Measurements from ENCODE around the gene GRID2. TPM values are rescaled to one million over a fixed set of nuclear protein-coding genes. Genes with fewer than 3 reads are reported as not detected.

GRID2 gene
- total and polyA plus RNA-seq, 2 of the 4 experiments (the other 2 are of a cell fraction) = under 0.01 TPM; not detected in 1

- ATAC-seq (ENCODE audit: low read depth) = no peak
- Histone ChIP-seq H3K56ac (ENCODE audit: extremely low read depth, insufficient read depth, low read length) (no peak overlapping the region), H2BK120ac (ENCODE audit: low read depth, low read length) (no peak overlapping the region), H3K36me3 (ENCODE audit: control insufficient read depth, insufficient read depth, low read length) (no peaks in the 10 kb centered on the region), H4K20me1 (ENCODE audit: insufficient read depth, low read length) (no peaks in the 10 kb centered on the region), H4K5ac (ENCODE audit: low read depth, low read length) (no peak overlapping the region), H3K27me3 (ENCODE audit: control insufficient read depth, insufficient read depth, low read length) (peaks cover 40% of the 10 kb centered on the region), H3K79me1 (ENCODE audit: low read depth in 1 of 2, low read length in 2 of 2) (no peaks in the 10 kb centered on the region), H3K23ac (ENCODE audit: low read depth, low read length) (no peak overlapping the region), H2BK5ac (ENCODE audit: low read depth, low read length, poor library complexity, severe bottlenecking) (no peak overlapping the region), H2BK20ac (ENCODE audit: low read depth, low read length) (no peak overlapping the region), H3K9me1 (ENCODE audit: insufficient read depth, low read length) (no peaks in the 10 kb centered on the region), H3K4me2 (ENCODE audit: low read depth, low read length) (peak overlapping the region; percentile 68; the same call in 1 of the 2 replicates), H3K9me3 (ENCODE audit: control insufficient read depth, insufficient read depth, low read length) (no peaks in the 10 kb centered on the region), H3K14ac (replicated peaks; ENCODE audit: low read depth, low read length) (no peak overlapping the region), H4K8ac (ENCODE audit: low read depth in 2 of 2, low read length in 2 of 2) (no peak overlapping the region), H2AK5ac (ENCODE audit: low read depth, low read length) (no peak overlapping the region), H3K9ac (ENCODE audit: low read depth, low read length) (no peak overlapping the region), H3K4ac (ENCODE audit: low read depth, low read length) (no peak overlapping the region), H4K91ac (ENCODE audit: insufficient read depth, low read depth, low read length) (no peak overlapping the region), H3K4me3 (ENCODE audit: insufficient read depth, low read depth, low read length) (no peak overlapping the region), H3K27ac (ENCODE audit: insufficient read depth, low read length) (no peak overlapping the region), H2AFZ (replicated peaks; ENCODE audit: low read length, poor library complexity) (peak overlapping the region; percentile 73), H2AK9ac (replicated peaks; ENCODE audit: low read depth, low read length, poor library complexity) (no peak overlapping the region), H2BK15ac (ENCODE audit: low read depth, low read length) (no peak overlapping the region), H3K4me1 (ENCODE audit: control insufficient read depth, insufficient read depth, low read length) (no peaks in the 10 kb centered on the region; the same call in 1 of the 2 replicates), H3K18ac (ENCODE audit: low read depth, low read length) (no peak overlapping the region)
- in situ Hi-C loops (cut with MboI; ENCODE audit: low sequenced_read_pairs) = no loop called here
- no CpG with 5 or more reads among the region's 18 CpGs for WGBS, 2 experiments (ENCODE audit: extremely low coverage in 2 of 2, insufficient read length in 1 of 2)
- BruUV-seq (replicated peaks) = no TSS peak
- DNase-seq = no peak
- TF ChIP-seq, protein P1, sequence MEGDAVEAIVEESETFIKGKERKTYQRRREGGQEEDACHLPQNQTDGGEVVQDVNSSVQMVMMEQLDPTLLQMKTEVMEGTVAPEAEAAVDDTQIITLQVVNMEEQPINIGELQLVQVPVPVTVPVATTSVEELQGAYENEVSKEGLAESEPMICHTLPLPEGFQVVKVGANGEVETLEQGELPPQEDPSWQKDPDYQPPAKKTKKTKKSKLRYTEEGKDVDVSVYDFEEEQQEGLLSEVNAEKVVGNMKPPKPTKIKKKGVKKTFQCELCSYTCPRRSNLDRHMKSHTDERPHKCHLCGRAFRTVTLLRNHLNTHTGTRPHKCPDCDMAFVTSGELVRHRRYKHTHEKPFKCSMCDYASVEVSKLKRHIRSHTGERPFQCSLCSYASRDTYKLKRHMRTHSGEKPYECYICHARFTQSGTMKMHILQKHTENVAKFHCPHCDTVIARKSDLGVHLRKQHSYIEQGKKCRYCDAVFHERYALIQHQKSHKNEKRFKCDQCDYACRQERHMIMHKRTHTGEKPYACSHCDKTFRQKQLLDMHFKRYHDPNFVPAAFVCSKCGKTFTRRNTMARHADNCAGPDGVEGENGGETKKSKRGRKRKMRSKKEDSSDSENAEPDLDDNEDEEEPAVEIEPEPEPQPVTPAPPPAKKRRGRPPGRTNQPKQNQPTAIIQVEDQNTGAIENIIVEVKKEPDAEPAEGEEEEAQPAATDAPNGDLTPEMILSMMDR (conservative IDR thresholded peaks at IDR 0.05; ENCODE audit: low read depth, low read length) = no peak
- TF ChIP-seq RFX5 (IDR thresholded peaks at IDR 0.05; ENCODE audit: low read depth, low read length) (no peak), BHLHE40 (IDR thresholded peaks at IDR 0.05; ENCODE audit: low read depth, low read length) (no peak), SMC3 (IDR thresholded peaks at IDR 0.05; ENCODE audit: low read depth, low read length) (no peak), FOS (IDR thresholded peaks at IDR 0.05; ENCODE audit: low read depth, low read length) (no peak), RCOR1 (IDR thresholded peaks at IDR 0.05; ENCODE audit: insufficient replicate concordance, low read length) (no peak), MXI1 (IDR thresholded peaks at IDR 0.05; ENCODE audit: borderline replicate concordance, low read depth, low read length) (no peak), ELK1 (IDR thresholded peaks at IDR 0.05; ENCODE audit: borderline replicate concordance, low read depth, low read length) (no peak), RAD21 (IDR thresholded peaks at IDR 0.05; ENCODE audit: low read length) (no peak), CHD1 (IDR thresholded peaks at IDR 0.05; ENCODE audit: low read depth, low read length) (no peak), CEBPB (IDR thresholded peaks at IDR 0.05; ENCODE audit: low read depth, low read length) (no peak), NFE2L2 (IDR thresholded peaks at IDR 0.05; ENCODE audit: low read depth, low read length) (no peak), POLR2A (IDR thresholded peaks at IDR 0.05; ENCODE audit: low read depth, low read length) (no peak), MAZ (IDR thresholded peaks at IDR 0.05; ENCODE audit: borderline replicate concordance, low read depth, low read length) (no peak), MAFK (IDR thresholded peaks at IDR 0.05; ENCODE audit: low read depth, low read length) (no peak)
- TF ChIP-seq, protein P2, sequence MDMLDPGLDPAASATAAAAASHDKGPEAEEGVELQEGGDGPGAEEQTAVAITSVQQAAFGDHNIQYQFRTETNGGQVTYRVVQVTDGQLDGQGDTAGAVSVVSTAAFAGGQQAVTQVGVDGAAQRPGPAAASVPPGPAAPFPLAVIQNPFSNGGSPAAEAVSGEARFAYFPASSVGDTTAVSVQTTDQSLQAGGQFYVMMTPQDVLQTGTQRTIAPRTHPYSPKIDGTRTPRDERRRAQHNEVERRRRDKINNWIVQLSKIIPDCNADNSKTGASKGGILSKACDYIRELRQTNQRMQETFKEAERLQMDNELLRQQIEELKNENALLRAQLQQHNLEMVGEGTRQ (IDR thresholded peaks at IDR 0.05; ENCODE audit: low read depth, low read length) = no peak
- ChIA-PET POLR2A (ENCODE audit: unreplicated experiment) (no interaction called here), CTCF (no interaction called here)
- dilution Hi-C loops (cut with HindIII; ENCODE audit: low sequenced_read_pairs, unreplicated experiment) = no loop called here
- intact Hi-C loops (cut with micrococcal nuclease) = no loop called here
Observed at GRCh38 chr4:92304606-92305005, 840 bp downstream of the GRID2 start.
